ENCODE data around the gene ZNF668. TPM values are rescaled to one million over a fixed set of nuclear protein-coding genes. Genes with fewer than 3 reads are reported as not detected.

The ZNF668 gene
- total and polyA plus RNA-seq, 3 donors from 2014 or later, result 10.1 to 20.2 (median 17.2) TPM

DNA sequence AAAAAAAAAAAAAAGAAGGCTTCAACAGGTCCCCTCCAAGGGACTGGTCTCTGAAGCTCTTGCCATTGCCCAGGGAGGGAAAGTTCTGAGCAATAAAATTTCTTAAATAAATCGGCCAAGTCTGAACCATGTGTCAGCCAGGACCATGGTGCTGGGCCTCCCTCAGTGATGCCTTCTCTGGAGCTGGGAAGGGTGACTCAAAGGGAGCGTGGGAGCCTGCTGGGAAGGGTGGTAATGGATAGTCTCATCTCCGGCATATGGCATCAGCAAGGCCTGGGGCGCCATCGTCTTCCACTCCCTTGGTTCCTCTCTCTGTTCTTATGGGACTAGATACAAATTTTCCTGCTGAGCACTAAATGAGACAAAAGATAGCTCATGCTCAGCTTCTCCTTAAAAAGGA, 18.3 kb upstream of the ZNF668 start:
- Histone ChIP-seq H3K27me3 (no peaks in the 10 kb centered on the region), H3K9me3 (no peaks in the 10 kb centered on the region), H3K36me3 (ENCODE audit: low read depth, missing control alignments) (no peaks in the 10 kb centered on the region), H3K4me3 (no peak overlapping the region), H3K27ac (no peak overlapping the region), H3K4me1 (peaks cover 6% of the 10 kb centered on the region)
- TF ChIP-seq POLR2A (IDR thresholded peaks at IDR 0.05), result no peak
- TF ChIP-seq, protein P1, sequence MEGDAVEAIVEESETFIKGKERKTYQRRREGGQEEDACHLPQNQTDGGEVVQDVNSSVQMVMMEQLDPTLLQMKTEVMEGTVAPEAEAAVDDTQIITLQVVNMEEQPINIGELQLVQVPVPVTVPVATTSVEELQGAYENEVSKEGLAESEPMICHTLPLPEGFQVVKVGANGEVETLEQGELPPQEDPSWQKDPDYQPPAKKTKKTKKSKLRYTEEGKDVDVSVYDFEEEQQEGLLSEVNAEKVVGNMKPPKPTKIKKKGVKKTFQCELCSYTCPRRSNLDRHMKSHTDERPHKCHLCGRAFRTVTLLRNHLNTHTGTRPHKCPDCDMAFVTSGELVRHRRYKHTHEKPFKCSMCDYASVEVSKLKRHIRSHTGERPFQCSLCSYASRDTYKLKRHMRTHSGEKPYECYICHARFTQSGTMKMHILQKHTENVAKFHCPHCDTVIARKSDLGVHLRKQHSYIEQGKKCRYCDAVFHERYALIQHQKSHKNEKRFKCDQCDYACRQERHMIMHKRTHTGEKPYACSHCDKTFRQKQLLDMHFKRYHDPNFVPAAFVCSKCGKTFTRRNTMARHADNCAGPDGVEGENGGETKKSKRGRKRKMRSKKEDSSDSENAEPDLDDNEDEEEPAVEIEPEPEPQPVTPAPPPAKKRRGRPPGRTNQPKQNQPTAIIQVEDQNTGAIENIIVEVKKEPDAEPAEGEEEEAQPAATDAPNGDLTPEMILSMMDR (IDR thresholded peaks at IDR 0.05), result no peak
- DNase-seq, result no peak
- intact Hi-C loops (cut with DNase I; ENCODE audit: low total_unique reads), result no loop called here
- WGBS, 2 donors, result 84 to 89% methylated on average over 5 of the region's 5 CpGs

DNA sequence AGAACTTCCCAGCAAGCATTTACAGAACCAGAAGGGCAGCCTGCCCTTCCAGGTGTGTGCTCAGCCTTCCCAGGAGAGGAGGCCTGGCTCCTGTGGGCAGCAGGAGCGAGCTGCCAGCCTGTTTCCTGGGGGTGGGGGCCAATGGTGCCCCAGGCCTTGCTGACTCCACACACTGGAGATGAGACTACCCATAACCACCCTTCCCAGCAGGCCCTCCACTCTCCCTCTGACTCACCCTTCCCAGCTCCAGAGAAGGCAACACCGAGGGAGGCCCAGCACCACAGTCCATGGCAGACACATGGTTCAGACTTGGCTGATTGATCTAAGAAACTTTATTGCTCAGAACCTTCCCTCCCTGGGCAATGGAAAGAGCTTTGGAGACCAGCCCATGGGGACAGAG, 16.5 kb upstream of the ZNF668 start:
- 95 to 100% methylated on average over 1 to 2 of the region's 2 CpGs for WGBS, 2 donors
- no peaks in the 10 kb centered on the region for H3K36me3 ChIP-seq (ENCODE audit: low read depth, missing control alignments)
- H3K4me3 ChIP-seq, result no peak overlapping the region

DNA sequence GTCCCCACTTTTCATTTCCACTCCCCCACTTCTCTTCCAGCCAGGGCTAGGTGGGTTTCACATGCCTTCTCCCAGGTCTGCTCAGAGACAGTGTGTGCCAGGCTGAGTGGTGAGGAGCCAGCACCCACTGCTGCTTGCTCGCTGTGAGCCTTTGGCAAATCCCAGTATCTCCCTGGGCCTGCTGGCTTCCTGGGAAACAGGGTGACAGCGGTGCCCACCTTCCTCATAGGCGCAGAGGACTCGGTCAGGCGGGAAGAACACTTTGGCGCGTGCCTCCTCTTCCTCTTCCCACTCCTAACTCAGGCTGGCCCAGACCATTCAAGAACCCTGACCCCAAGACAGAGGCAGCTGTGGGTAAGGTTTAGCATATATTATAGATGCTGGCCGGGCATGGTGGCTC, 15.2 kb upstream of the ZNF668 start:
- no peak overlapping the region for H3K4me3 ChIP-seq
- peaks cover 13% of the 10 kb centered on the region for H3K4me1 ChIP-seq
- WGBS, 2 donors, result 96% methylated on average over 8 of the region's 8 CpGs
- no peaks in the 10 kb centered on the region for H3K9me3 ChIP-seq
- no peaks in the 10 kb centered on the region for H3K27me3 ChIP-seq
- no peak overlapping the region for H3K27ac ChIP-seq
- TF ChIP-seq, protein P1 (IDR thresholded peaks at IDR 0.05), result no peak
- no peak for TF ChIP-seq POLR2A (IDR thresholded peaks at IDR 0.05)
- no peaks in the 10 kb centered on the region for H3K36me3 ChIP-seq (ENCODE audit: low read depth, missing control alignments)
- DNase-seq, result no peak
- intact Hi-C loops (cut with DNase I; ENCODE audit: low total_unique reads), result loop anchor here (10.0 kb wide), 1 partner anchor 56 kb away; no protein-coding TSS in a partner anchor

More for the DNA sequence above, 16.5 kb upstream of the ZNF668 start:
- no peak for DNase-seq
- no peaks in the 10 kb centered on the region for H3K9me3 ChIP-seq
- intact Hi-C loops (cut with DNase I; ENCODE audit: low total_unique reads), result no loop called here
- TF ChIP-seq, protein P1 (IDR thresholded peaks at IDR 0.05), result no peak
- no peak for TF ChIP-seq POLR2A (IDR thresholded peaks at IDR 0.05)
- no peaks in the 10 kb centered on the region for H3K27me3 ChIP-seq
- peaks cover 6% of the 10 kb centered on the region for H3K4me1 ChIP-seq
- no peak overlapping the region for H3K27ac ChIP-seq

DNA sequence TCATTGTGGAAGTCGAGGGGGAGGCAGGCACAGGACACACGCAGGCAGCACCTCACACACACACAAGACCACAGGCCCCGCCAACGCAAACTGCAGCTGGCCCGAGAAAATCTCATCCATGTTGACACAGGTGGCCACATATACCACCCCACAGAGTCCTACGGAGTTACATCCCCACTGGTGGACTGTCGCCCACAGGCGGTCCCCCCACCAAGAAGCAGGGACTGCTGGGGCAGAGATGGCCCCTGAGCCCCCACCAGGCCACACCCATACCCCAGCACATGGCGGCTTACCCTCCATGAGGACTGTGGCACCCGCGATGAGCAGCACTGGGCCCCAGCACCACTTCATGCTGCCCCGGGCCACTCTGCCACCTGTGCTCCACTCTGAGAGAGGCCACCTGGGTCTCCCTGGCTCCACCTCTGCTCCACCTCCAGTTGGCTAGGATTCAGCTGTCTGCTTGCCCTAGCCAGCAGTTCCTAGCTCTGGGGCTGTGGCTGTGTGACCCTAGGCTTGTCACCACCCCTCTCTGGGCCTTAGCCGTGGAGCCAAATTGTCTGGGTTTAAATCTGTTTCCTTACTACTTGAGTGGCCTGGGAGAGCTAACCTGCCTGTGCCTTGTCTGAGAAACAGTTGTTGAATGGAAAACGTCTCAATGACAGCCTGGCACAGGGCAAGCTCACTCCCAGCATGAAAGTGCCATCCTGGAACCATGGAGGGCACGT, 14.6 kb upstream of the ZNF668 start, which contains the start of gene PRSS53:
Gene PRSS53 (minus strand): TSS at position 485 of the 725 bp plus-strand sequence. CDS start 134 bp downstream, at position 351.
- no peak within 1 kb of the TSS for H3K27ac ChIP-seq
- intact Hi-C loops (cut with DNase I; ENCODE audit: low total_unique reads), result loop anchor here (10.0 kb wide), 1 partner anchor 56 kb away; no protein-coding TSS in a partner anchor
- no peak within 1 kb of the TSS for H3K4me3 ChIP-seq
- H3K4me1 ChIP-seq, result peaks cover 18% of the 10 kb centered on the region
- no peaks in the 10 kb centered on the region for H3K36me3 ChIP-seq (ENCODE audit: low read depth, missing control alignments)
- 76 to 80% methylated on average over 8 to 15 of the region's 15 CpGs for WGBS, 2 donors
- no peak for DNase-seq
- H3K9me3 ChIP-seq, result no peaks in the 10 kb centered on the region
- H3K27me3 ChIP-seq, result no peaks in the 10 kb centered on the region
- TF ChIP-seq, protein P1 (IDR thresholded peaks at IDR 0.05), result no peak
- TF ChIP-seq POLR2A (IDR thresholded peaks at IDR 0.05), result no peak

Measured in testis (tissue), 3 donors.